GM12873 (cell line): ENCODE measurements around the gene SCN10A.

Experiments used
- CTCF ChIP-seq: IDR thresholded peaks from 2 replicates; pipeline ENCODE4 v1.5.1; 2012; ENCODE audit warnings: low read depth, mild to moderate bottlenecking, moderate library complexity, low read length, control low read depth; ENCODE audit not compliant: insufficient read depth; ENCODE audit errors: missing control alignments

The SCN10A gene

GRCh38 chr3:38706961-38707360 lies 109.1 kb downstream of the SCN10A start:
- TF ChIP-seq CTCF, result no peak

- no peak for TF ChIP-seq CTCF
Observed at GRCh38 chr3:38702231-38702630, 113.8 kb downstream of the SCN10A start.

GRCh38 chr3:38698760-38699159 lies 117.3 kb downstream of the SCN10A start:
- no peak for TF ChIP-seq CTCF

GRCh38 chr3:38698061-38698460 lies 118.0 kb downstream of the SCN10A start:
- no peak for TF ChIP-seq CTCF

- no peak for TF ChIP-seq CTCF
Observed at GRCh38 chr3:38696034-38696433, 120.0 kb downstream of the SCN10A start.

GRCh38 chr3:38690185-38690584 lies 125.8 kb downstream of the SCN10A start:
- TF ChIP-seq CTCF, result no peak

- TF ChIP-seq CTCF, result no peak
Observed at GRCh38 chr3:38689774-38690173, 126.2 kb downstream of the SCN10A start.
